Natural killer cell (primary cell): Measurements from ENCODE around the gene PTCD2. TPM values are rescaled to one million over a fixed set of nuclear protein-coding genes. Genes with fewer than 3 reads are reported as not detected.

Experiments used
- ATAC-seq, 3 donors: fragments of 150-1000 bp in 2 of 3; fragments of 200-7000 bp in 1 of 3; cut with Tn5 transposase; 1 replicate in 1 of 3; 2 replicates in 2 of 3; pipeline ENCODE4 v1.10.0; 2021; ENCODE audit warnings: mild to moderate bottlenecking in 2 of 3, moderate library complexity in 2 of 3
- DNase-seq, 2 donors: peaks; one replicate each; pipeline versions ENCODE4 v3.0.0 to v3.0.0-alpha.2; 2013 to 2021; ENCODE audit warnings: mixed read lengths in 1 of 2
- H3K27ac ChIP-seq: one replicate; pipeline ENCODE4 v1.5.1; 2013; ENCODE audit warnings: mild to moderate bottlenecking, low read length
- H3K27me3 ChIP-seq: one replicate; pipeline ENCODE4 v1.6.1; 2013; ENCODE audit warnings: low read length; ENCODE audit not compliant: control insufficient read depth, insufficient read depth
- H3K36me3 ChIP-seq: one replicate; pipeline ENCODE4 v1.6.1; 2013; ENCODE audit warnings: low read length; ENCODE audit not compliant: control insufficient read depth, insufficient read depth
- H3K4me1 ChIP-seq: one replicate; pipeline ENCODE4 v1.6.1; 2013; ENCODE audit warnings: low read length; ENCODE audit not compliant: control insufficient read depth, insufficient read depth
- H3K4me3 ChIP-seq: one replicate; pipeline ENCODE4 v1.5.1; 2013; ENCODE audit warnings: low read length
- H3K9me3 ChIP-seq: one replicate; pipeline ENCODE4 v1.6.1; 2013; ENCODE audit warnings: low read length; ENCODE audit not compliant: control insufficient read depth, insufficient read depth
- H3K27ac Mint-ChIP-seq, 2 donors: one replicate each; pipeline ENCODE4 v1.8.0; 2022; ENCODE audit warnings: mild to moderate bottlenecking in 2 of 2, mixed read lengths in 2 of 2, moderate library complexity in 1 of 2
- H3K27me3 Mint-ChIP-seq, 2 donors: one replicate each; pipeline ENCODE4 v1.8.0; 2022; ENCODE audit warnings: low read depth in 2 of 2, mixed read lengths in 2 of 2
- H3K36me3 Mint-ChIP-seq: one replicate; pipeline ENCODE4 v1.8.0; 2022; ENCODE audit warnings: mixed read lengths
- H3K4me1 Mint-ChIP-seq, 2 donors: one replicate each; pipeline ENCODE4 v1.8.0; 2022; ENCODE audit warnings: mixed read lengths in 2 of 2
- H3K4me3 Mint-ChIP-seq: one replicate; pipeline ENCODE4 v1.8.0; 2022; ENCODE audit warnings: mild to moderate bottlenecking, moderate library complexity, mixed read lengths
- H3K9me3 Mint-ChIP-seq, 2 donors: one replicate each; pipeline ENCODE4 v1.8.0; 2022; ENCODE audit warnings: mixed read lengths in 2 of 2
- WGBS: methylation state at CpG from one replicate; pipeline ENCODE4 v1.1.7; 2013; ENCODE audit warnings: missing lambda C conversion rate; ENCODE audit not compliant: insufficient coverage; 5-methylcytosine and 5-hydroxymethylcytosine counted together
- intact Hi-C: fragments of 100-400 bp; cut with micrococcal nuclease; formaldehyde crosslinking; loops from one replicate; pipeline ENCODE4 v1.14.2; 2022
- total RNA-seq, 4 donors: library from RNA; stranded (reverse); fragments of 120-200 nt in 1 of 4; gene quantifications; one replicate each; pipeline versions ENCODE4 v1.2.3 to v1.2.4, GENCODE V29; 2013 to 2022
- TF ChIP-seq, protein P1 (sequence below): fragments of 200-600 bp; IDR thresholded peaks from one replicate; pipeline ENCODE4 v1.8.0; 2022; ENCODE audit warnings: antibody characterized with exemption

PTCD2 gene
- total RNA-seq, 3 donors from 2014 or later (not counting 1 experiment from before 2014, with no cell fraction given): 4.9 to 5.9 (median 5.0) TPM

- DNase-seq (no peak), ATAC-seq (no peak)
- intact Hi-C loops: no loop called here
- Mint-ChIP-seq H3K4me1 (peaks cover 33 to 48% of the 10 kb centered on the region in 2 donors), H3K27me3 (no peaks in the 10 kb centered on the region), H3K4me3 (no peak overlapping the region), H3K36me3 (peaks cover 7% of the 10 kb centered on the region), H3K27ac (no peak overlapping the region), H3K9me3 (no peaks in the 10 kb centered on the region)
- Histone ChIP-seq H3K27ac (no peak overlapping the region), H3K27me3 (no peaks in the 10 kb centered on the region), H3K4me1 (peaks cover 2% of the 10 kb centered on the region), H3K9me3 (no peaks in the 10 kb centered on the region), H3K36me3 (peaks cover 17% of the 10 kb centered on the region), H3K4me3 (no peak overlapping the region)
- TF ChIP-seq, protein P1, sequence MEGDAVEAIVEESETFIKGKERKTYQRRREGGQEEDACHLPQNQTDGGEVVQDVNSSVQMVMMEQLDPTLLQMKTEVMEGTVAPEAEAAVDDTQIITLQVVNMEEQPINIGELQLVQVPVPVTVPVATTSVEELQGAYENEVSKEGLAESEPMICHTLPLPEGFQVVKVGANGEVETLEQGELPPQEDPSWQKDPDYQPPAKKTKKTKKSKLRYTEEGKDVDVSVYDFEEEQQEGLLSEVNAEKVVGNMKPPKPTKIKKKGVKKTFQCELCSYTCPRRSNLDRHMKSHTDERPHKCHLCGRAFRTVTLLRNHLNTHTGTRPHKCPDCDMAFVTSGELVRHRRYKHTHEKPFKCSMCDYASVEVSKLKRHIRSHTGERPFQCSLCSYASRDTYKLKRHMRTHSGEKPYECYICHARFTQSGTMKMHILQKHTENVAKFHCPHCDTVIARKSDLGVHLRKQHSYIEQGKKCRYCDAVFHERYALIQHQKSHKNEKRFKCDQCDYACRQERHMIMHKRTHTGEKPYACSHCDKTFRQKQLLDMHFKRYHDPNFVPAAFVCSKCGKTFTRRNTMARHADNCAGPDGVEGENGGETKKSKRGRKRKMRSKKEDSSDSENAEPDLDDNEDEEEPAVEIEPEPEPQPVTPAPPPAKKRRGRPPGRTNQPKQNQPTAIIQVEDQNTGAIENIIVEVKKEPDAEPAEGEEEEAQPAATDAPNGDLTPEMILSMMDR: no peak
- WGBS: 80% methylated on average over 4 of the region's 5 CpGs
These were observed 21.5 kb upstream of the PTCD2 start for GRCh38 chr5:72298711-72299110.

- Mint-ChIP-seq H3K27me3 (no peaks in the 10 kb centered on the region), H3K9me3 (no peaks in the 10 kb centered on the region), H3K27ac (peak overlapping the region; percentile 3 to 17), H3K36me3 (no peaks in the 10 kb centered on the region), H3K4me3 (peak overlapping the region; percentile 10), H3K4me1 (peaks cover 45 to 53% of the 10 kb centered on the region in 2 donors)
- Histone ChIP-seq H3K4me3 (no peak overlapping the region), H3K36me3 (peaks cover 4% of the 10 kb centered on the region), H3K9me3 (no peaks in the 10 kb centered on the region), H3K4me1 (peaks cover 2% of the 10 kb centered on the region), H3K27me3 (no peaks in the 10 kb centered on the region), H3K27ac (no peak overlapping the region)
- TF ChIP-seq, protein P1: no peak
- ATAC-seq: no peak
- intact Hi-C loops: no loop called here
- WGBS: no CpG with 5 or more reads among the region's 1 CpG
- DNase-seq: no peak
These were observed 19.4 kb upstream of the PTCD2 start for GRCh38 chr5:72300590-72301339.

DNA sequence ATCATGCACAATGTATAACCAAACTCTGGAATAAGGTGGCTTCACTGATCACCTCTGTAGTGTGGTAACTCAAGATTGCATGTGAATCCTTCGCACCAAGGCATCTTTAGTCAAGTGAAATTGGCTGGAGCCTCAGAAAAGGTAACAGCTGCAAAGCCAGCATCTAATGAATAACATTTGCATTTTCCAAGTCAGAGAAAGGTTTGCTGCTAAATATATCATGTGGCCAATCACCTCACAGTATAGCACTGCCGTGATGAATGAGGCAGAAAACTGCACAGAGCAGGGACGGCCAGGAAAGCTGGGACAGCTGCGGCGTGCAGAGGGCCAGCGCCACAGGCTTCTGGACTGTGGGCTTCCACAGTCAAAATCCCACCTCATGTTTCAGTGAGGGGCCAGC lies 18.6 kb upstream of the PTCD2 start:
- Histone ChIP-seq H3K4me3 (no peak overlapping the region), H3K36me3 (peaks cover 3% of the 10 kb centered on the region), H3K27ac (no peak overlapping the region), H3K4me1 (peaks cover 2% of the 10 kb centered on the region), H3K27me3 (no peaks in the 10 kb centered on the region), H3K9me3 (no peaks in the 10 kb centered on the region)
- H3K27me3 Mint-ChIP-seq: no peaks in the 10 kb centered on the region
- no peaks in the 10 kb centered on the region for H3K36me3 Mint-ChIP-seq
- no peak overlapping the region for H3K4me3 Mint-ChIP-seq
- intact Hi-C loops: no loop called here
- H3K4me1 Mint-ChIP-seq: peaks cover 45 to 49% of the 10 kb centered on the region in 2 donors
- no peaks in the 10 kb centered on the region for H3K9me3 Mint-ChIP-seq
- ATAC-seq (no peak), DNase-seq (no peak)
- TF ChIP-seq, protein P1: no peak
- H3K27ac Mint-ChIP-seq: no peak overlapping the region
- 82% methylated on average over 6 of the region's 6 CpGs for WGBS

- WGBS: 92% methylated on average over 3 of the region's 3 CpGs
- H3K4me3 Mint-ChIP-seq: no peak overlapping the region
- H3K27ac Mint-ChIP-seq: no peak overlapping the region
- H3K27me3 Mint-ChIP-seq: no peaks in the 10 kb centered on the region
- H3K36me3 ChIP-seq: no peaks in the 10 kb centered on the region
- DNase-seq (no peak), ATAC-seq (no peak)
- intact Hi-C loops: no loop called here
- H3K4me1 ChIP-seq: peaks cover 2% of the 10 kb centered on the region
- no peaks in the 10 kb centered on the region for H3K27me3 ChIP-seq
- no peaks in the 10 kb centered on the region for H3K9me3 Mint-ChIP-seq
- TF ChIP-seq, protein P1: no peak
- H3K27ac ChIP-seq: no peak overlapping the region
- no peaks in the 10 kb centered on the region for H3K36me3 Mint-ChIP-seq
- H3K4me3 ChIP-seq: no peak overlapping the region
- H3K9me3 ChIP-seq: no peaks in the 10 kb centered on the region
- peaks cover 46 to 51% of the 10 kb centered on the region in 2 donors for H3K4me1 Mint-ChIP-seq
These were observed 18.0 kb upstream of the PTCD2 start for GRCh38 chr5:72302171-72302570.
